A549 (cell line): ENCODE measurements around the gene ALDH3B1.

Source experiments
- CTCF ChIP-seq: fragments of >200 bp; sonication (Bioruptor Twin); formaldehyde crosslinking; IDR thresholded peaks from 3 replicates; pipeline ENCODE4 v1.5.1; 2016
- EP300 ChIP-seq, 2 experiments: fragments of >200 bp; sonication (Bioruptor Twin); formaldehyde crosslinking; IDR thresholded peaks; 2 replicates in 1 of 2; 3 replicates in 1 of 2; pipeline ENCODE4 v1.6.1; 2016 to 2017
- MAFK ChIP-seq: fragments of 450-650 bp; IDR thresholded peaks from 2 replicates; pipeline ENCODE4 v1.6.1; 2014; ENCODE audit not compliant: partially characterized antibody
- POLR2A ChIP-seq: IDR thresholded peaks from 2 replicates; pipeline ENCODE4 v1.6.1; 2012; ENCODE audit warnings: mild to moderate bottlenecking, low read length
- TF ChIP-seq, protein P1 (sequence below): fragments of >200 bp; sonication (Bioruptor Twin); formaldehyde crosslinking; IDR thresholded peaks from 2 replicates; pipeline ENCODE4 v1.6.1; 2016

- TF ChIP-seq MAFK, result no peak
- no peak for TF ChIP-seq CTCF
- TF ChIP-seq, protein P1, sequence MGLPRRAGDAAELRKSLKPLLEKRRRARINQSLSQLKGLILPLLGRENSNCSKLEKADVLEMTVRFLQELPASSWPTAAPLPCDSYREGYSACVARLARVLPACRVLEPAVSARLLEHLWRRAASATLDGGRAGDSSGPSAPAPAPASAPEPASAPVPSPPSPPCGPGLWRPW, result no peak
- TF ChIP-seq EP300 (IDR thresholded peaks at IDR 0.05), result no peak
- no peak for TF ChIP-seq POLR2A
These were observed 2.4 kb upstream of the ALDH3B1 start for GRCh38 chr11:68007498-68008380.
